ENCODE measurements around the gene ZFYVE28.

The ZFYVE28 gene

GRCh38 chr4:2267320-2267811 lies 151.1 kb downstream of the ZFYVE28 start:
- Mint-ChIP-seq H3K9me3 (no peaks in the 10 kb centered on the region), H3K36me3 (ENCODE audit: low read depth) (no peaks in the 10 kb centered on the region), H3K27me3 (ENCODE audit: low read depth, poor library complexity) (peaks cover 4% of the 10 kb centered on the region), H3K4me1 (peaks cover 30% of the 10 kb centered on the region), H3K27ac (no peak overlapping the region), H3K4me3 (no peak overlapping the region)
- DNase-seq = no peak
- TF ChIP-seq, protein P1, sequence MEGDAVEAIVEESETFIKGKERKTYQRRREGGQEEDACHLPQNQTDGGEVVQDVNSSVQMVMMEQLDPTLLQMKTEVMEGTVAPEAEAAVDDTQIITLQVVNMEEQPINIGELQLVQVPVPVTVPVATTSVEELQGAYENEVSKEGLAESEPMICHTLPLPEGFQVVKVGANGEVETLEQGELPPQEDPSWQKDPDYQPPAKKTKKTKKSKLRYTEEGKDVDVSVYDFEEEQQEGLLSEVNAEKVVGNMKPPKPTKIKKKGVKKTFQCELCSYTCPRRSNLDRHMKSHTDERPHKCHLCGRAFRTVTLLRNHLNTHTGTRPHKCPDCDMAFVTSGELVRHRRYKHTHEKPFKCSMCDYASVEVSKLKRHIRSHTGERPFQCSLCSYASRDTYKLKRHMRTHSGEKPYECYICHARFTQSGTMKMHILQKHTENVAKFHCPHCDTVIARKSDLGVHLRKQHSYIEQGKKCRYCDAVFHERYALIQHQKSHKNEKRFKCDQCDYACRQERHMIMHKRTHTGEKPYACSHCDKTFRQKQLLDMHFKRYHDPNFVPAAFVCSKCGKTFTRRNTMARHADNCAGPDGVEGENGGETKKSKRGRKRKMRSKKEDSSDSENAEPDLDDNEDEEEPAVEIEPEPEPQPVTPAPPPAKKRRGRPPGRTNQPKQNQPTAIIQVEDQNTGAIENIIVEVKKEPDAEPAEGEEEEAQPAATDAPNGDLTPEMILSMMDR (IDR thresholded peaks at IDR 0.05) = no peak

DNA sequence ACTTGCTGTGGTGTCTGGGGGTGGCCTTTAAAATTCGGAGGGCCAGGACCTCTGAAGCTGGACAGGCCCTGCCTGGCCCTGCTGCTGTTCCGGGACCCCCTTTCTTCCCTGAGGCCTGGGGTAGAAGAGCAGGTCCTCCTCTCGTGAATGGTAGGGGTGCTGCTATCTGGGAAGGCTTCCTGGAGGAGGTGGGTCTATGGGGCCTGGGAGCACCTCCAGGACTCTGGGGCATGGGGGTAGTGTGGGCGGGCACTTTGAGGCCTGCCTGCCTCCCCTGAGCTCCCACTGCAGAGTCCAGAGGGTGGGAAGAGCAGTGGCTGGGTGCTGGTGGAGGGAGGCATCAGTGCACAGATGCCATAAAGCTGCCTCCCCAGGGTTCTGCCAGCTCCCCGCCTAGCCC lies 151.6 kb downstream of the ZFYVE28 start:
- no peaks in the 10 kb centered on the region for H3K9me3 Mint-ChIP-seq
- no peak overlapping the region for H3K4me3 Mint-ChIP-seq
- no peak overlapping the region for H3K27ac Mint-ChIP-seq
- peaks cover 4% of the 10 kb centered on the region for H3K27me3 Mint-ChIP-seq (ENCODE audit: low read depth, poor library complexity)
- no peaks in the 10 kb centered on the region for H3K36me3 Mint-ChIP-seq (ENCODE audit: low read depth)
- H3K4me1 Mint-ChIP-seq = peaks cover 28% of the 10 kb centered on the region
- no peak for DNase-seq
- TF ChIP-seq, protein P1 (IDR thresholded peaks at IDR 0.05) = no peak

DNA sequence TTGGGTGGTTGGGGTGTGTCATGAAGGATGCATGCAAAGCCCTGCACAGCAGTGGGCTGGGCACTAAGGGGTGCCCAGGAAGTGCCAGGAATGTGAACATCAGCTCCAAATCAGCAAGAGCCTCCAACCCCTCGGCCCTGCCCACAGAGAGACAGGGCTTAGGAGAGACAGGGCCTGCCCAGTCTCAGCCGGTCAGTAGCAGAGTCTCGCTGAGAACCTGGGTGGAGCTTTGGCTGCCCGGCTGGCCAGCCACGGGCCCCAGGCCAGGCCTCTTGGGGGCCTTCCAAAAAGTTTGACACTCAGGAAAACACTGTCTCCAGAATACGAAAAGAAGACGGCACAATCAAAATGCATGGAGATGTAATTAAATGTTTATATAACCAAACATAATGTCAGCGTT lies 152.3 kb downstream of the ZFYVE28 start:
- Mint-ChIP-seq H3K27ac (peak overlapping the region; percentile 90), H3K27me3 (ENCODE audit: low read depth, poor library complexity) (peaks cover 4% of the 10 kb centered on the region), H3K36me3 (ENCODE audit: low read depth) (no peaks in the 10 kb centered on the region), H3K4me3 (no peak overlapping the region), H3K9me3 (no peaks in the 10 kb centered on the region), H3K4me1 (peaks cover 28% of the 10 kb centered on the region)
- DNase-seq = no peak
- TF ChIP-seq, protein P1 (IDR thresholded peaks at IDR 0.05) = no peak

GRCh38 chr4:2265113-2266110 lies 153.0 kb downstream of the ZFYVE28 start:
- H3K27me3 Mint-ChIP-seq (ENCODE audit: low read depth, poor library complexity) = peaks cover 4% of the 10 kb centered on the region
- H3K4me1 Mint-ChIP-seq = peaks cover 28% of the 10 kb centered on the region
- H3K36me3 Mint-ChIP-seq (ENCODE audit: low read depth) = no peaks in the 10 kb centered on the region
- no peak for DNase-seq
- H3K27ac Mint-ChIP-seq = no peak overlapping the region
- H3K9me3 Mint-ChIP-seq = no peaks in the 10 kb centered on the region
- TF ChIP-seq, protein P1 (IDR thresholded peaks at IDR 0.05) = no peak
- no peak overlapping the region for H3K4me3 Mint-ChIP-seq

DNA sequence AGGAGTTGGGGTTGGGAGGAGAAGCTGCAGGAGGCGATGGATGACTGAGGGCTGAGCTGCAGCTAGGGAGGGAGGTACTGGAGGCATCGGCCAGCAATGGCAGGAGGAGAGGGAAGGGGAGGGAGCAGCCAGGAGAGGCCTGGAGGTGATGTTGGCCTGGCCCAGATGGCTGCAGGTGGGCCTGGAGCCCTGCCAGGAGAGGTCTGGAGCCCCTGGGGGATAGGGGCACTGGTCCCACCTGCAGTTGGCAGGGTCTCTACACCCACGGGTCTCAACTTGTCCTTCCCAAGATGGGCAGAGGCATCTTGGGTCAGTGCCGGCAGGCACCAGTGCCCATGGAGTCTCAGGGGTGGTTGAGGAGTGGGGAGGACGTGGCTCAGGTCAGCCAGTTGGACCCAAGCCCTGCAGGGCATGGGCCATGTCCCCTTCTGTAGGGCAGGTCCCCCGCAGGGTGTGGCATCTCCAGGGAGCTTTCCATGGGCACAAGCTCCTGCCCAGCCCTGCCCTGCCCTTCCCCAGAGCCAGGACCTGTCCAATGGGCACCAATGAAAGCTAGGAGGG lies 153.9 kb downstream of the ZFYVE28 start:
- Mint-ChIP-seq H3K27me3 (ENCODE audit: low read depth, poor library complexity) (peaks cover 4% of the 10 kb centered on the region), H3K4me1 (peaks cover 21% of the 10 kb centered on the region), H3K36me3 (ENCODE audit: low read depth) (no peaks in the 10 kb centered on the region), H3K9me3 (no peaks in the 10 kb centered on the region), H3K4me3 (no peak overlapping the region), H3K27ac (no peak overlapping the region)
- TF ChIP-seq, protein P1 (IDR thresholded peaks at IDR 0.05) = no peak
- no peak for DNase-seq
